Esophagus squamous epithelium (tissue), 4 donors: ENCODE data around the gene SDC4.

Experiments used
- POLR2A ChIP-seq, 4 donors: fragments of 450-650 bp; IDR thresholded peaks; one replicate each; pipeline ENCODE4 v1.6.1; 2017; ENCODE audit warnings: antibody characterized with exemption in 4 of 4, mild to moderate bottlenecking in 4 of 4, moderate library complexity in 3 of 4
- TF ChIP-seq, protein P1 (sequence below), 6 experiments: fragments of 450-650 bp in 4 of 6; fragments of 200-600 bp in 2 of 6; sonication (generic) in 2 of 6; IDR thresholded peaks; one replicate each; pipeline ENCODE4 v1.5.1; 2016 to 2019; ENCODE audit warnings: antibody characterized with exemption in 6 of 6, mild to moderate bottlenecking in 4 of 6, moderate library complexity in 4 of 6

- TF ChIP-seq POLR2A (IDR thresholded peaks at IDR 0.05): no peak
- TF ChIP-seq, protein P1, sequence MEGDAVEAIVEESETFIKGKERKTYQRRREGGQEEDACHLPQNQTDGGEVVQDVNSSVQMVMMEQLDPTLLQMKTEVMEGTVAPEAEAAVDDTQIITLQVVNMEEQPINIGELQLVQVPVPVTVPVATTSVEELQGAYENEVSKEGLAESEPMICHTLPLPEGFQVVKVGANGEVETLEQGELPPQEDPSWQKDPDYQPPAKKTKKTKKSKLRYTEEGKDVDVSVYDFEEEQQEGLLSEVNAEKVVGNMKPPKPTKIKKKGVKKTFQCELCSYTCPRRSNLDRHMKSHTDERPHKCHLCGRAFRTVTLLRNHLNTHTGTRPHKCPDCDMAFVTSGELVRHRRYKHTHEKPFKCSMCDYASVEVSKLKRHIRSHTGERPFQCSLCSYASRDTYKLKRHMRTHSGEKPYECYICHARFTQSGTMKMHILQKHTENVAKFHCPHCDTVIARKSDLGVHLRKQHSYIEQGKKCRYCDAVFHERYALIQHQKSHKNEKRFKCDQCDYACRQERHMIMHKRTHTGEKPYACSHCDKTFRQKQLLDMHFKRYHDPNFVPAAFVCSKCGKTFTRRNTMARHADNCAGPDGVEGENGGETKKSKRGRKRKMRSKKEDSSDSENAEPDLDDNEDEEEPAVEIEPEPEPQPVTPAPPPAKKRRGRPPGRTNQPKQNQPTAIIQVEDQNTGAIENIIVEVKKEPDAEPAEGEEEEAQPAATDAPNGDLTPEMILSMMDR (IDR thresholded peaks at IDR 0.05): no peak
Observed at GRCh38 chr20:45372241-45372640, 24.0 kb upstream of the SDC4 start.
